Effector memory CD4-positive, alpha-beta T cell (primary cell): ENCODE measurements around the gene ATP1A2.

ENCODE experiments used
- DNase-seq, 3 donors: peaks; one replicate each; pipeline ENCODE4 v3.0.0-alpha.2; 2020
- H3K27ac ChIP-seq: 2 replicates; pipeline ENCODE4 v1.7.0; 2013; ENCODE audit warnings: mild to moderate bottlenecking, low read length, moderate library complexity; ENCODE audit not compliant: insufficient read depth, poor library complexity, severe bottlenecking
- H3K27me3 ChIP-seq: replicated peaks from 2 replicates; pipeline ENCODE4 v1.7.0; 2013; ENCODE audit warnings: mild to moderate bottlenecking, low read length; ENCODE audit not compliant: insufficient read depth, control insufficient read depth, poor library complexity, severe bottlenecking
- H3K36me3 ChIP-seq: 2 replicates; pipeline ENCODE4 v1.7.0; 2013; ENCODE audit warnings: mild to moderate bottlenecking, low read length, moderate library complexity; ENCODE audit not compliant: control insufficient read depth, insufficient read depth
- H3K4me1 ChIP-seq: 2 replicates; pipeline ENCODE4 v1.7.0; 2013; ENCODE audit warnings: low read length, mild to moderate bottlenecking; ENCODE audit not compliant: control insufficient read depth, insufficient read depth, poor library complexity, severe bottlenecking
- H3K4me3 ChIP-seq: 2 replicates; pipeline ENCODE4 v1.7.0; 2013; ENCODE audit warnings: low read length, low read depth, mild to moderate bottlenecking; ENCODE audit not compliant: insufficient read depth, poor library complexity, severe bottlenecking
- H3K9me3 ChIP-seq: 2 replicates; pipeline ENCODE4 v1.7.0; 2013; ENCODE audit warnings: mild to moderate bottlenecking, low read length, moderate library complexity; ENCODE audit not compliant: control insufficient read depth

ATP1A2 gene

GRCh38 chr1:160187407-160187806, 71.8 kb downstream of the ATP1A2 start:
- no peaks in the 10 kb centered on the region for H3K4me1 ChIP-seq
- DNase-seq = no peak
- no peak overlapping the region for H3K4me3 ChIP-seq
- peaks cover 2% of the 10 kb centered on the region for H3K27me3 ChIP-seq
- no peaks in the 10 kb centered on the region for H3K36me3 ChIP-seq
- no peak overlapping the region for H3K27ac ChIP-seq
- no peaks in the 10 kb centered on the region for H3K9me3 ChIP-seq

- Histone ChIP-seq H3K4me1 (no peaks in the 10 kb centered on the region), H3K4me3 (no peak overlapping the region), H3K27ac (no peak overlapping the region), H3K27me3 (peaks cover 2% of the 10 kb centered on the region), H3K9me3 (no peaks in the 10 kb centered on the region), H3K36me3 (no peaks in the 10 kb centered on the region)
- no peak for DNase-seq
These were observed 72.8 kb downstream of the ATP1A2 start for GRCh38 chr1:160188341-160188740.

GRCh38 chr1:160189649-160190625, 74.4 kb downstream of the ATP1A2 start, which contains the start of gene CASQ1:
Gene CASQ1, plus strand, starts transcription at chr1:160190575. Its CDS starts 177 bp downstream, at chr1:160190752.
- no peak within 1 kb of the TSS for H3K27ac ChIP-seq
- H3K9me3 ChIP-seq = no peaks in the 10 kb centered on the region
- no peaks in the 10 kb centered on the region for H3K36me3 ChIP-seq
- H3K4me1 ChIP-seq = no peaks in the 10 kb centered on the region
- H3K27me3 ChIP-seq = peaks cover 2% of the 10 kb centered on the region
- H3K4me3 ChIP-seq = no peak within 1 kb of the TSS
- no peak for DNase-seq

GRCh38 chr1:160191756-160192155, 76.2 kb downstream of the ATP1A2 start:
- Histone ChIP-seq H3K4me1 (no peaks in the 10 kb centered on the region), H3K27me3 (peaks cover 2% of the 10 kb centered on the region), H3K27ac (no peak overlapping the region), H3K9me3 (no peaks in the 10 kb centered on the region), H3K4me3 (no peak overlapping the region), H3K36me3 (no peaks in the 10 kb centered on the region)
- DNase-seq = no peak

- H3K27ac ChIP-seq = no peak overlapping the region
- no peak for DNase-seq
- H3K36me3 ChIP-seq = no peaks in the 10 kb centered on the region
- H3K9me3 ChIP-seq = no peaks in the 10 kb centered on the region
- H3K4me1 ChIP-seq = no peaks in the 10 kb centered on the region
- H3K4me3 ChIP-seq = no peak overlapping the region
- H3K27me3 ChIP-seq = peaks cover 2% of the 10 kb centered on the region
These were observed 76.7 kb downstream of the ATP1A2 start for GRCh38 chr1:160192234-160192633.
